T47D (cell line): ENCODE results near the gene ME1.
"Not testable (repeated sequence)": the region's sequence is repeated elsewhere in the genome, so short reads cannot be mapped to it uniquely, and the experiment has no call there.

Experiments
- DNase-seq, 2 experiments: peaks; one replicate each; pipeline versions ENCODE4 v3.0.0 to v3.0.0-alpha.2; 2011 to 2012; ENCODE audit warnings: low read depth in 1 of 2, low spot score in 1 of 2
- JUND ChIP-seq: IDR thresholded peaks from 2 replicates; pipeline ENCODE4 v1.6.1; 2012; ENCODE audit warnings: low read depth
- in situ Hi-C: cut with HindIII; loops from 2 replicates; pipeline ENCODE4 v1.10.0; 2016; ENCODE audit warnings: low sequenced_read_pairs, low pct_unique_long_range_greater_than_20kb

The ME1 gene

DNA sequence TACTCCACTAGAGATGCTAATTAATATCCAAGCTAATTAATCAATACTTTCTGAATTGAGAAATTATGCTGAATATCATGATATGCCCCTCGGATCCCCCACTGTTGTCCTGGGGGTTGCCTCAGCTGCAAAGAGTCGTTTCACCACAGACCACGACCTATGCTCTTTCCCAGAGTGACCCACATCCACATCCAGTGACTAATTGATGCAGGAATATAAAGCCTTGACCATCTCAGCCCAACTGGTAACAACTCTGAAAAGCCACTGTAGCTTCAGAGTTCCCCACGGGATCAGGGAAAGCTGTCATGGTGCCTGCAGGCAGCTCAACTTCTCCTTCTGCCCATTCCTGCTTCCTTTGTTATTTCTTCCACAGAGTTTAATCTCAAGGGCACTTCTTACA is 120.8 kb downstream of the ME1 start:
- no peak for DNase-seq
- in situ Hi-C loops: no loop called here
- no peak for TF ChIP-seq JUND

DNA sequence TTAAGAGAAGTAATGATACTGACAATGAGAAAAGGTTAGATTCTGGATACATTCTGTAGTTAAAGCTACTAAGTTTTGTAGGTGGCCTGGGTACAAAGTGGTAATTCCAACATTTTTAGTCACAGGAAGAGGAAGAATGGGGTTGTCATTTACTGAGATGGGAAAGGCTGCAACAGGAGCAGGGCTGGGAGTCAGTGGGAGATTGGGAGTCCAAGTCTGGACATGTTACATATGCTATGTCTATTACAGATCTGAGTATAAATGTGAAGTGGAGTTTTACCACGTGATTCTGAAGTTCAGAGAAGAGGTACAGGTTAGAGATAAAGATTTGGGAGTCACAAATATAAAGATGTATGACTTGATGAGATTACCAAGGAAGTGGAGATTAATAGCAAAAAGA is 121.5 kb downstream of the ME1 start:
- DNase-seq: no peak
- in situ Hi-C loops: no loop called here
- no peak for TF ChIP-seq JUND

DNA sequence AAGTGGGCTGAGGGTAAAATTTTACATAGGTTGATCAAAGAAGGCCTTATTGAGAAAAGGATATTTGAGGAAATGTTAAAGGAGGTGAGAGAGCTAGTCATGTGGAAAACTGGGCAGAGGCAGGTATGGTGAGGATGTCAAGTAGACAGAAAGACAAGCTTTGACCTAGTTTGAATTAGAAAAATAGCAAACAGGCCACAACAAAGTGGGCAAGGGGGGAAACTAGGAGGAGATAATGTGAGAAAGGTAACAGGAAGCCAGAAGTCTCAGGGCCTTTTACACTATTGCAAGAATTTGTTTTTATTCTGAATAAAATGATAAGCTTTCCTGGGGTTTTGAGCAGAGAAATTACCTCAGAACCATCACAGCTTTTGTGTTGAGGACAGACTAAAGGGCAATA is 122.0 kb downstream of the ME1 start:
- no peak for TF ChIP-seq JUND
- DNase-seq: no peak
- in situ Hi-C loops: no loop called here

DNA sequence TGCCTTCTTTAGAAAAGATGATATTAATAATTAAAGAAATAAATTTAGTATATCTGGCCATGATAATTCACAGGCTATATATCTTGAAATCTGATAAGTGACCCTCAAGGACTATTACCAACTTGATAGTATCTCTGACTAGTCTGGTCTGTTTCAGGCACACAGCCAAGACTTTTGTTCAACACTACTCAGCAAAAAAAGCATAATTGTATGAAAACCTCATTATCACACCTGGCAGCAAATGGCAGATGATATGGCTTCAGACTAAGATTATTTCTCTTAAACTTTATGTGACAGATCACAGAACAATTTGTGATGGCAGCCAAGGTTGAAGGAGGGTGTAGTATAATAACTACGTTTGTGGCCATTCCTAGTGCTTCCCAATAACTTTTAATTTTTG is 123.0 kb downstream of the ME1 start:
- no peak for DNase-seq
- TF ChIP-seq JUND: no peak
- in situ Hi-C loops: no loop called here

DNA sequence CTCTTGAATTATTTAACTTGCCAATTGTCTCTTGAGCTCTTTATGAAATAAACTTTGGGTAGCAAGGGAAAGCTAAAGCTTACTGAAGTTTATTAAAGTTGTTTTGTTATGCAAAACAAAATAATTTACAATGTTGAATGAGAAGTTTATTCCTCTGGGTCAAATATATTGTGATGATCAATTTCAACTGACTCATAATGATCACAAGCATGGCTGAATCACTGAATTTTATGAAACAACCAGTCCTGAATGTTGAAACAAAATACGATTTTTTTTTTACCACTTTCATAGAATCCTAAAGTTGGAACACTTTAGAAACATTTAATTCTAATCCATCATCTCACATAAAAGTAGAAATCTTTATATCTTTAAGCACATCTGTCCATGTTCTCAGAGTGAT is 127.4 kb downstream of the ME1 start:
- no peak for TF ChIP-seq JUND
- in situ Hi-C loops: no loop called here
- DNase-seq: no peak

DNA sequence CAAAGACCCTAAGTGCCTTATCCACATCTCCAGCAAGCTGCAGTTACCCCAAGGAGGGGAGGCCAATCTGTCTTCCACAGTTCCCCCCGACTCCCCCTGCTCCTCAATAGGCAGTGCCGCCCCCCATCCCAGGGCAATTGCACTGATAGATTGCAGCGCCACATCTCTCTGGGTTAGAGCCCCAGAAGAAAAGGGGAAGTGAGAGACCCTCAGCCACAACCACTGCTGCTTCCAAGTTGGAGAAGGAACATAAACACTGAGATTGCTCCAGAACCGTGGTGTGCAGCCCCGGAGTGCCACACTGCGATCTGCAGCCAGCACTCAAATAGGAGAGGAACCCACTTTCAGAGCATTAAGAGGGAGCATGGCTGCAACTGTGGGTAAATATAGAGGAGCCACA is 136.2 kb downstream of the ME1 start:
- in situ Hi-C loops: no loop called here
- no peak for TF ChIP-seq JUND
- DNase-seq: no peak

DNA sequence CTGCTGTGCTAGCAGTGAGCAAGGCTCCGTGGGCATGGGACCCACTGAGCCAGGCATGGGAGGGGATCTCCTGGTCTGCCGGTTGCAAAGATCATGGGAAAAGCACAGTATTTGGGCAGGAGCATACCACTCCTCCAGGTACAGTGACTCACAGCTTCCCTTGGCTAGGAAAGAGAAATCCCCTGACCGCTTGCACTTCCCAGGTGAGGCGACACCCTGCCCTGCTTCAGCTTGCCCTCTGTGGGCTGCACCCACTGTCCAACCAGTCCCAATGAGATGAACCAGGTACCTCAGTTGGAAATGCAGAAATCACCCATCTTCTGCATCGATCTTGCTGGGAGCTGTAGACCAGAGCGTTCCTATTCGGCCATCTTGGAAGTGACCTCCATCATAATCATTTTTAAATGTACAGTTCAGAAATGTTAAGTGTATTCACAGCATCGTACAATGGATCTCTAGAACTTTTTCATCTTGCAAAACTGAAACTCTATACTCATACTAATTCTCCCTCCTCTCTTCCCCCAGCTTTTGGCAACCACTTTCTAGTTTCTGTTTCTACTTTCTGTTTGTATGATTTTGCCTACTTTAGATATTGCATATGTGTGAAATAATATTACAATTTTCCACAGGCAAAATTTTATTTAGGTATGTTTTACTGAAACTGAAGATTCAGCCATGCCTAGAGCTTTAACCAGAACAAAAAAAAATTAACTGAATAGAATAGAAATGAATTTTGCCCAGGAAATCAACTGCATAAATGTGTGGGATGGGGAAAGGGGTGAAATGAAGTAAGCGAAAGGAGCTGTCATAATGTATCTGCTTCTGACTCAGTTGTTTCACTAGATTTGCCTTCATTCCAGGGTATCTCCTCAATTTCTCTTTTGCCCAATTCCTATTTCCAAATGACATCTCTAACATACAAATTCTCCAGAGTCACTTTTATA is 137.7 kb downstream of the ME1 start:
- in situ Hi-C loops: no loop called here
- no peak for TF ChIP-seq JUND
- DNase-seq: no peak

DNA sequence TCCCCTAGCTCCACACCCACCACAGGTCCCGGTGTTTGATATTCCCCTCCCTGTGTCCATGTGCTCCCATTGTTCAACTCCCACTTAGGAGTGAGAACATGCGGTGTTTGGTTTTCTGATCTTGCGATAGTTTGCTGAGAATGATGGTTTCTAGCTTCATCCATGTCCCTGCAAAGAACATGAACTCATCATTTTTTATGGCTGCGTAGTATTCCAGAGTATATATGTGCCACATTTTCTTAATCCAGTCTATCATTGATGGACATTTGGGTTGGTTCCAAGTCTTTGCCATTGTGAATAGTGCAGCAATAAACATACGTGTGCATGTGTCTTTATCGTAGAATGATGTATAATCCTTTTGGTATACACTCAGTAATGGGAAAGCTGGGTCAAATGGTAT is 143.6 kb downstream of the ME1 start:
- in situ Hi-C loops, DNase-seq: not testable (repeated sequence)

DNA sequence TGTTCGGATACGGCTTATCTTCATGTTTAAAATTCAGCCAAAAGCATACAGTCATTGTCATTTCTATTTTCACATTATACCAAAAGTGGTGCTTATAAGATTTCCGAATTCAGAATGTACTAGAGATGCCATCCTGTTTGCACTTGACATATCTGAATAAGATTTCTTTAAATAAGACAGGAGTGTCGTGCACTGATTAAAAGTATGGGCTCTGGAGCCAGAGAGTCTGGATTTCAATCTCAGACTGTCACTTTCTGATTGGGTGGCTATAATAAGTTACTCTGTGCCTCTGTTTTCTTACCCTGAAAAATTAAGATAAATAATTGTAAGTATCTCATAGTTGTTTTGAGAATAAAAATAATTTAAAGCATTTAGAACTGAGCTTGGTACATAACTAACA is 144.9 kb downstream of the ME1 start:
- in situ Hi-C loops: no loop called here
- TF ChIP-seq JUND: no peak
- no peak for DNase-seq

DNA sequence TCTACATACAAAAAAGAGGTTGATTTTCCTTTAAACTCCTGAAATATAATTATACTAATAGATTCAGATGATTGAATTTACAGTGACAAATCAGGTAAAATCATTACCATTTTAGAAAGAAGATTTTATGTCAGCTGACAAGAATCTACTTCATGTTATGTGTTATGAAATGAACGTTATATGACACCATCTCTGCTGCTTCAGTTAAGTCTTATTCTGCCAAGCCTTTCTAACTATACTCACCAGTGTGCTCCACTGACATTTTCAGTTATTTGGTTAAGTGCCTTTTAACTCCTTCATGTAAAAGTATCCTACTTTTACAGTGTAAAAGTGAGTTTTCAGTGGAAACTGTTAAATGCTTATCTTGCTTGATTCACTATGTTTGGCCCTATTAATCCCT is 157.3 kb downstream of the ME1 start:
- DNase-seq: no peak
- in situ Hi-C loops: no loop called here
- TF ChIP-seq JUND: no peak

DNA sequence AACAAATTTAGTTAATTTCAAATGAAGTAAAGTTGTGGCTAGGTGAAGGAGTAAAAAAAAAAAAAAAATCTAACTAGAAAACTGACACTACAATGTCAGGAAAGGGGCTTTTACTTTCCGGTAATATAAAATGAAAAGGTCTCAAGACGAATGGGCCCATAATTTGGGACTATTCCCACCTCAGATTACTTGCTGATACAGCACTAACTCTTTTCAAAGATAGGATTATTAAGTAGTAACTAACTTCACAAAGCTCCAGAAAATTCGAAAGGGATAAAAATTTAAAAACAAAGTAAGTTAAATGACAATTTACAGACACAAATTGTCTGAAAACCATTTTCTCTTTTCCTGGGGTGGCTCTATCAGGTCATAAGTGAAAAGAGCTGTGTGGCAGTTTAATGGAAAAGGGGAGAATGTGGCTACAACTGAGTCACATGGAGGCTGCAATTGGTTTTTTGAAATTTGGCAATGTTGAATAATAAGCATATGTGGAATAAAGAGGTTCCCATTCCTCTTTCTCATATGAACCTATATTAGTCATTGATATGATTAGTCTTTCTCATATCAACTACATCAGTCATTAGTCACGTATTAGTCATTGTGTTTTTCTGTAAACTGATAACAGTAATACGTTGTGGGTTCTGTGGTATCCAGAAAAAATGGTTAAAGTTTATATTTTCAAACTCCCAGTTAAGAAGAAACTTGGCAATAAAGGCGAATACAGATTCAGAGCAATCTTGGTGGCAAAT is 159.7 kb downstream of the ME1 start:
- no peak for DNase-seq
- in situ Hi-C loops: no loop called here
- TF ChIP-seq JUND: no peak

DNA sequence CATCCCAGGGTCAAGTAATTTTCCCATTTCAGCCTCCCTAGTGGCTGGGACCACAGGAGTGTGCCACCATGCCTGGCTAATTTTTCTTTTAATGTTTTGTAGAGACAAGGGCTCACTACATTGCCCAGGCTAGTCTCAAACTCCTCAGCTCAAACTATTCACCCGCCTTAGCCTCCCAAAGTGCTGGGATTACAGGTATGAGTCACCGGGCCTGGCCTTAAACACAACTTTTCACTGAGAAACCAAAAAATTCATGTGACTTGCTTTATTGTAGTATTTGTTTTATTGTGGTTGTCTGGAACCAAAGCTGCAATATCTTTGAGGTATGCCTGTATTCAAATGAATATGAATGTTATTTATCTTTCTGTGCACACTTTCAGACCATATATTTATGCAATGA is 165.5 kb downstream of the ME1 start:
- DNase-seq: no peak
- in situ Hi-C loops: no loop called here
- no peak for TF ChIP-seq JUND

DNA sequence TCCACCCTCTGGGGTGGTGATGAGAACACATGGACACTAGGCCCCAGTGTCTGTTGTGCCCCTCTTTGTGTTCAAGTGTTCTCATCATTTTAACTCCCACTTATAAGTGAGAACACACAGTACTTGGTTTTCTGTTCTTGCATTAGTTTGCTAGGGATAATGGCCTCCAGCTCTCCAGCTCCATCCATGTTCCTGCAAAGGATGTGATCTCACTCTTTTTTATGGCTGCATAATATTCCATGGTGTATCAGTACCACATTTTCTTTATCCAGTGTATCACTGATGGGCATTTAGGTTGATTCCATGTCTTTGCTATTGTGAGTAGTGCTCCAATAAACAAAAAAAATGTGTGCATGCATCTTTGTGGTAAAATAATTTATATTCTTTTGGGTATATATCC is 170.3 kb downstream of the ME1 start:
- in situ Hi-C loops: no loop called here
- no peak for TF ChIP-seq JUND
- DNase-seq: no peak

DNA sequence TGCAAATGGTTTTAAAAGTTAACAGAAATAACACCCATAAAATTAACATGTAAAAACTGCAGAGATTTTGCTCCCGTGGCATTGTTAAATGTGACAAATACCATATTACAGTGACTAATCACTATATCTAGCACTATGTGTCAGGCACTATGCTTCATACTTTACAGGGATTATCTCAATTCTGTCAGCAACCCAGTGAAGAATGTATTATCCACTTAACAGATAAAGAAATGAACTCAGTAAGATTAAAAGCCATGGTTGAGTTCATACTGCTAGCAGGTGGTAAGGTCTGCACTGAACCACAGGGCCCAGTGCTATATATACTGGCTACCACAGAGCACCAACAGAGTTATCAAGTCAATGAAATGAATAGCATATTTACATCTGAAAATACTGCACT is 172.3 kb downstream of the ME1 start:
- no peak for DNase-seq
- in situ Hi-C loops: no loop called here
- no peak for TF ChIP-seq JUND
